ENCODE measurements around the gene ERH.

The ERH gene

GRCh38 chr14:69372146-69372545, 26.0 kb downstream of the ERH start:
- TF ChIP-seq, protein P1, sequence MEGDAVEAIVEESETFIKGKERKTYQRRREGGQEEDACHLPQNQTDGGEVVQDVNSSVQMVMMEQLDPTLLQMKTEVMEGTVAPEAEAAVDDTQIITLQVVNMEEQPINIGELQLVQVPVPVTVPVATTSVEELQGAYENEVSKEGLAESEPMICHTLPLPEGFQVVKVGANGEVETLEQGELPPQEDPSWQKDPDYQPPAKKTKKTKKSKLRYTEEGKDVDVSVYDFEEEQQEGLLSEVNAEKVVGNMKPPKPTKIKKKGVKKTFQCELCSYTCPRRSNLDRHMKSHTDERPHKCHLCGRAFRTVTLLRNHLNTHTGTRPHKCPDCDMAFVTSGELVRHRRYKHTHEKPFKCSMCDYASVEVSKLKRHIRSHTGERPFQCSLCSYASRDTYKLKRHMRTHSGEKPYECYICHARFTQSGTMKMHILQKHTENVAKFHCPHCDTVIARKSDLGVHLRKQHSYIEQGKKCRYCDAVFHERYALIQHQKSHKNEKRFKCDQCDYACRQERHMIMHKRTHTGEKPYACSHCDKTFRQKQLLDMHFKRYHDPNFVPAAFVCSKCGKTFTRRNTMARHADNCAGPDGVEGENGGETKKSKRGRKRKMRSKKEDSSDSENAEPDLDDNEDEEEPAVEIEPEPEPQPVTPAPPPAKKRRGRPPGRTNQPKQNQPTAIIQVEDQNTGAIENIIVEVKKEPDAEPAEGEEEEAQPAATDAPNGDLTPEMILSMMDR (IDR thresholded peaks at IDR 0.05; ENCODE audit: control extremely low read depth, extremely low read depth, low read depth, missing control alignments): no peak
- DNase-seq (ENCODE audit: extremely low spot score): no peak
- CTCF ChIA-PET: interaction anchor here (2.5 kb wide), 1 partner anchor 8 kb away, joined by 10 read pairs; no protein-coding TSS in a partner anchor
- POLR2A ChIA-PET: interaction anchor here (1.0 kb wide), 1 partner anchor 12 kb away, joined by 6 read pairs; no protein-coding TSS in a partner anchor

GRCh38 chr14:69370061-69370460, 28.0 kb downstream of the ERH start:
- DNase-seq (ENCODE audit: extremely low spot score): no peak
- TF ChIP-seq, protein P1 (IDR thresholded peaks at IDR 0.05; ENCODE audit: control extremely low read depth, extremely low read depth, low read depth, missing control alignments): no peak
- ChIA-PET CTCF (interaction anchor here (0.7 to 4.7 kb wide), 7 partner anchors 8 to 127 kb away, joined by 3 to 27 read pairs (median 3); no protein-coding TSS in a partner anchor), POLR2A (interaction anchor here (1.0 to 1.4 kb wide), 2 partner anchors 9 to 27 kb away, joined by 4 read pairs; no protein-coding TSS in a partner anchor)

DNA sequence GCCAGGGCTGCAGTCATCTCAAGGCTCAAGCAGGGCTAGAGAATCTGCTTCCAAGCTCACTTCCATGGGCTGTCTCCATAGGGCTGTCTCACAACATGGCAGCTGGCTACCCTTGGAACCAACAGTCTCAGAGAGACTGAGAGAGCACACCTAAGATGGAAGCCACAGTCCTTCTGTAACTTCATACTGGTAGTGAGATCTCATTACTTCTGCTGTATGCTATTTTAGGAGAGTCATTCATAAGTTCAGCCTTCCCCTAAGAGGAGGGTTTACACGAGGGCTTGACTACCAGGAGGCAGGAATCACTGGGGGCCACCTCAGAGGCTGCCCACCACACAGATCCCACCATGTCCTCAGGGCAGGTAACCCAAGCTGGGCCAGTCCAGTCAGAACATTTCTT, 29.7 kb downstream of the ERH start:
- ChIA-PET POLR2A (no interaction called here), CTCF (interaction anchor here (1.1 to 4.7 kb wide), 7 partner anchors 9 to 126 kb away, joined by 3 to 27 read pairs (median 4); no protein-coding TSS in a partner anchor)
- DNase-seq (ENCODE audit: extremely low spot score): no peak
- TF ChIP-seq, protein P1 (IDR thresholded peaks at IDR 0.05; ENCODE audit: control extremely low read depth, extremely low read depth, low read depth, missing control alignments): no peak

DNA sequence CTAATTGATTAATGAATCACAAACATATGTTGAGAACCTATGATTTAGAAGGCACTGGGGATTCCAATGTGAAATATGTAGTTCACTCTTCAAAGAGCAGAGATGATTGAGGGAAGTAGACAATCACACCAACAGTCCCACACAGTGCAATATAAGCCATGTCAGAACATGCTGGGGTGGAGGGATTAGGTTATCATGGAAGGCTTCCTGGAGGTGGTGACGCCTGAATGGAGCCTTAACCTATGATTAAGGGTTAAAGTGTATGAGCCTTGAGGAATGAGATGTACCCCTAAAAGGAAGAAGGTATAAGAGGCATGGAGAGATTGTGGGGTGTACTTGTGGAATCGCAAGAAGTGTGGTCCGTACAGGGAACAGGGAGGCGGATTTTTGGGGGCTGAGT, 31.3 kb downstream of the ERH start:
- POLR2A ChIA-PET: interaction anchor here (0.5 to 1.2 kb wide), 4 partner anchors 9 to 31 kb away, joined by 3 to 6 read pairs (median 4); no protein-coding TSS in a partner anchor
- DNase-seq (ENCODE audit: extremely low spot score): no peak
- TF ChIP-seq, protein P1 (IDR thresholded peaks at IDR 0.05; ENCODE audit: control extremely low read depth, extremely low read depth, low read depth, missing control alignments): no peak
- CTCF ChIA-PET: interaction anchor here (0.9 to 3.5 kb wide), 6 partner anchors 12 to 106 kb away, joined by 3 to 18 read pairs (median 4); no protein-coding TSS in a partner anchor

- TF ChIP-seq, protein P1 (IDR thresholded peaks at IDR 0.05; ENCODE audit: control extremely low read depth, extremely low read depth, low read depth, missing control alignments): no peak
- POLR2A ChIA-PET: interaction anchor here (1.1 to 1.2 kb wide), 2 partner anchors 15 to 31 kb away, joined by 3 read pairs; no protein-coding TSS in a partner anchor
- DNase-seq (ENCODE audit: extremely low spot score): no peak
- CTCF ChIA-PET: interaction anchor here (0.9 to 2.5 kb wide), 5 partner anchors 9 to 105 kb away, joined by 3 to 7 read pairs (median 5); no protein-coding TSS in a partner anchor
Observed at GRCh38 chr14:69366069-69366468, 32.0 kb downstream of the ERH start.

DNA sequence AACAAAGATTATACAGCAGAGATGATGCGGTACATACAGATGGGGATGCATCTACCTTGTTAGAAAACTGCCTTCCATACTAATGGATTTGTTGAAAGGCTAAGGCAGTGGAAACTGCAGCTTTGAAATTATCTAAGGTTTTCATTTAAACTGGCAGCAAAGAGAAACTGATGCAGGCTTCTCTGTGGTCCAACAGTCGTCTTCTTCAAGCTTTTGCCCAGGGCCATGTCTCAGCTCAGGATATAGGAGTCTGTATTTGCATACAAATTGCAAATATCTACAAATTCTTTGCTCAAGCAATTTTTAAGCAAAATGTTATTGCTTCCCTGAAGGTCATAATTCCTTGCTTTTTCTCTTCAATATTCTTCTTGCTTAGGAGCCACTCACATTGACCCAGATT, 33.7 kb downstream of the ERH start:
- CTCF ChIA-PET: interaction anchor here (2.5 to 2.9 kb wide), 2 partner anchors 9 to 17 kb away, joined by 7 to 10 read pairs; no protein-coding TSS in a partner anchor
- TF ChIP-seq, protein P1 (IDR thresholded peaks at IDR 0.05; ENCODE audit: control extremely low read depth, extremely low read depth, low read depth, missing control alignments): no peak
- no peak for DNase-seq (ENCODE audit: extremely low spot score)
- POLR2A ChIA-PET: no interaction called here

Measured in GM10248 (cell line).